CD14-positive monocyte (primary cell): ENCODE measurements around the gene SIPA1. TPM values are rescaled to one million over a fixed set of nuclear protein-coding genes. Genes with fewer than 3 reads are reported as not detected.

ENCODE experiments used
- DNase-seq, 3 donors: peaks; one replicate each; pipeline ENCODE4 v3.0.0-alpha.2; 2011 to 2022
- H2AFZ ChIP-seq: 2 replicates; pipeline ENCODE4 v1.6.0; 2012; ENCODE audit warnings: mild to moderate bottlenecking, low read depth, low read length, inconsistent platforms; ENCODE audit not compliant: insufficient read depth, poor library complexity, severe bottlenecking
- H3K27ac ChIP-seq, 2 donors: 1 replicate in 1 of 2; 2 replicates in 1 of 2; pipeline ENCODE4 v1.5.1; 2012 to 2013; ENCODE audit warnings: low read length in 2 of 2, control low read depth in 1 of 2, inconsistent platforms in 1 of 2, low read depth in 1 of 2, mild to moderate bottlenecking in 1 of 2
- H3K27me3 ChIP-seq, 2 donors: one replicate each; pipeline versions ENCODE4 v1.6.0 to v1.6.1; 2011 to 2013; ENCODE audit warnings: low read length in 2 of 2; ENCODE audit not compliant: control insufficient read depth in 2 of 2, insufficient read depth in 2 of 2
- H3K36me3 ChIP-seq, 2 donors: replicated peaks in 1 of 2; 1 replicate in 1 of 2; 2 replicates in 1 of 2; pipeline versions ENCODE4 v1.5.1 to v1.6.1; 2012 to 2013; ENCODE audit warnings: low read length in 2 of 2, control low read depth in 1 of 2, inconsistent platforms in 1 of 2, mild to moderate bottlenecking in 1 of 2; ENCODE audit not compliant: insufficient read depth in 2 of 2, control insufficient read depth in 1 of 2
- H3K4me1 ChIP-seq, 2 donors: 1 replicate in 1 of 2; 2 replicates in 1 of 2; pipeline versions ENCODE4 v1.5.1 to v1.6.1; 2012 to 2013; ENCODE audit warnings: low read length in 2 of 2, control low read depth in 1 of 2, inconsistent platforms in 1 of 2, mild to moderate bottlenecking in 1 of 2, moderate library complexity in 1 of 2; ENCODE audit not compliant: insufficient read depth in 2 of 2, control insufficient read depth in 1 of 2
- H3K4me2 ChIP-seq: replicated peaks from 2 replicates; pipeline ENCODE3; 2012; ENCODE audit warnings: low read length, moderate library complexity, mild to moderate bottlenecking; ENCODE audit not compliant: poor library complexity, severe bottlenecking; ENCODE audit errors: extremely low read depth
- H3K4me3 ChIP-seq, 3 experiments: fragments of 200-600 bp in 1 of 3; sonication (generic) in 1 of 3; replicated peaks in 1 of 3; 1 replicate in 2 of 3; 2 replicates in 1 of 3; pipeline ENCODE4 v1.5.1; 2011 to 2013; ENCODE audit warnings: low read length in 3 of 3, mild to moderate bottlenecking in 3 of 3, control low read depth in 2 of 3, low read depth in 2 of 3, inconsistent platforms in 1 of 3, moderate library complexity in 1 of 3
- H3K79me2 ChIP-seq: 2 replicates; pipeline ENCODE4 v1.6.0; 2012; ENCODE audit warnings: mild to moderate bottlenecking, control low read depth, inconsistent platforms, low read length, moderate library complexity; ENCODE audit not compliant: insufficient read depth
- H3K9ac ChIP-seq: 2 replicates; pipeline ENCODE4 v1.6.0; 2017; ENCODE audit warnings: low read length, mild to moderate bottlenecking; ENCODE audit not compliant: insufficient read depth, poor library complexity, severe bottlenecking
- H3K9me3 ChIP-seq, 2 donors: replicated peaks in 1 of 2; 1 replicate in 1 of 2; 2 replicates in 1 of 2; pipeline versions ENCODE4 v1.5.1 to v1.6.1; 2012 to 2013; ENCODE audit warnings: low read length in 2 of 2, control low read depth in 1 of 2; ENCODE audit not compliant: control insufficient read depth in 1 of 2, insufficient read depth in 1 of 2
- H4K20me1 ChIP-seq: 2 replicates; pipeline ENCODE4 v1.6.0; 2012; ENCODE audit warnings: mild to moderate bottlenecking, low read length, control low read depth, moderate library complexity; ENCODE audit not compliant: insufficient read depth
- H3K27ac Mint-ChIP-seq, 7 donors: one replicate each; pipeline ENCODE4 v1.8.0; 2020; ENCODE audit warnings: mild to moderate bottlenecking in 7 of 7, mixed read lengths in 7 of 7, moderate library complexity in 6 of 7, inconsistent platforms in 2 of 7
- H3K27me3 Mint-ChIP-seq, 3 donors: one replicate each; pipeline ENCODE4 v1.8.0; 2021 to 2022; ENCODE audit warnings: low read depth in 3 of 3, mild to moderate bottlenecking in 3 of 3, mixed read lengths in 3 of 3, moderate library complexity in 3 of 3, inconsistent platforms in 1 of 3
- H3K36me3 Mint-ChIP-seq, 2 donors: one replicate each; pipeline ENCODE4 v1.8.0; 2020; ENCODE audit warnings: mixed read lengths in 2 of 2, inconsistent platforms in 1 of 2, mild to moderate bottlenecking in 1 of 2
- H3K4me1 Mint-ChIP-seq: one replicate; pipeline ENCODE4 v1.8.0; 2020; ENCODE audit warnings: mild to moderate bottlenecking, mixed read lengths
- H3K4me3 Mint-ChIP-seq, 2 donors: one replicate each; pipeline ENCODE4 v1.8.0; 2020; ENCODE audit warnings: mild to moderate bottlenecking in 2 of 2, mixed read lengths in 2 of 2, moderate library complexity in 1 of 2
- H3K9me3 Mint-ChIP-seq, 7 donors: one replicate each; pipeline ENCODE4 v1.8.0; 2020 to 2022; ENCODE audit warnings: mixed read lengths in 7 of 7, mild to moderate bottlenecking in 6 of 7, moderate library complexity in 6 of 7, inconsistent platforms in 2 of 7
- CTCF ChIP-seq: fragments of 200-600 bp; IDR thresholded peaks from one replicate; pipeline ENCODE4 v1.8.0; 2022; ENCODE audit warnings: antibody characterized with exemption, mild to moderate bottlenecking
- WGBS: methylation state at CpG from one replicate; pipeline ENCODE4 v1.1.5; 2013; ENCODE audit warnings: missing lambda C conversion rate; ENCODE audit not compliant: insufficient coverage; 5-methylcytosine and 5-hydroxymethylcytosine counted together
- intact Hi-C, 2 donors: fragments of 100-400 bp; cut with micrococcal nuclease; formaldehyde crosslinking; loops; one replicate each; pipeline versions ENCODE4 v1.15.0 to v1.15.1; 2023
- polyA plus RNA-seq, 3 donors: library from polyadenylated mRNA; depleted of rRNA in 1 of 3; unstranded in 2 of 3; stranded (reverse) in 1 of 3; fragments of 300-500 nt in 2 of 3; fragments of >200 nt in 1 of 3; fragmentation: Illumina TruSeq in 2 of 3; gene quantifications; 1 replicate in 2 of 3; 2 replicates in 1 of 3; pipeline ENCODE4 v1.2.3, GENCODE V29; 2012 to 2021

Gene SIPA1
- polyA plus RNA-seq, 3 donors: 83.4 to 110 (median 86.5) TPM

GRCh38 chr11:65661599-65662246 lies 23.8 kb downstream of the SIPA1 start:
- peaks cover 49% of the 10 kb centered on the region for H4K20me1 ChIP-seq
- H3K9me3 ChIP-seq: no peaks in the 10 kb centered on the region
- peak overlapping the region; percentile 95 for H3K4me2 ChIP-seq
- Mint-ChIP-seq H3K36me3 (peaks cover 45 to 47% of the 10 kb centered on the region in 2 donors), H3K9me3 (no peaks in the 10 kb centered on the region), H3K27me3 (peaks cover 0 to 3% (median 0%) of the 10 kb centered on the region in 3 donors), H3K4me3 (peak overlapping the region; percentile 82 to 86), H3K27ac (peak overlapping the region; percentile 87 to 93 (median 92)), H3K4me1 (peaks cover 21% of the 10 kb centered on the region)
- WGBS: 98% methylated on average over 10 of the region's 25 CpGs
- peak in 1 of 3 donors; percentile 5 for DNase-seq
- H3K4me1 ChIP-seq: peaks cover 26 to 27% of the 10 kb centered on the region in 2 donors
- H3K27ac ChIP-seq: peak overlapping the region; percentile 60 to 99
- H3K9ac ChIP-seq: peak overlapping the region; percentile 95
- H3K79me2 ChIP-seq: peaks cover 46% of the 10 kb centered on the region
- TF ChIP-seq CTCF: no peak
- H3K36me3 ChIP-seq: peaks cover 47 to 49% of the 10 kb centered on the region in 2 donors
- no peaks in the 10 kb centered on the region for H3K27me3 ChIP-seq
- H3K4me3 ChIP-seq: peak overlapping the region; percentile 85 to 90 (median 85)
- intact Hi-C loops: loop anchor here (1.0 to 5.0 kb wide), 2 partner anchors 8 to 34 kb away; no protein-coding TSS in a partner anchor
- H2AFZ ChIP-seq: no peak overlapping the region

- H3K36me3 Mint-ChIP-seq: peaks cover 39 to 42% of the 10 kb centered on the region in 2 donors
- peak overlapping the region; percentile 87 to 93 (median 92) for H3K27ac Mint-ChIP-seq
- Histone ChIP-seq H4K20me1 (peaks cover 44% of the 10 kb centered on the region), H2AFZ (no peak overlapping the region), H3K79me2 (peaks cover 41% of the 10 kb centered on the region), H3K4me2 (peak overlapping the region; percentile 95), H3K4me1 (peaks cover 26 to 27% of the 10 kb centered on the region in 2 donors), H3K9me3 (no peaks in the 10 kb centered on the region), H3K9ac (peak overlapping the region; percentile 95), H3K27ac (peak overlapping the region; percentile 60 to 99), H3K36me3 (peaks cover 41 to 43% of the 10 kb centered on the region in 2 donors), H3K27me3 (no peaks in the 10 kb centered on the region), H3K4me3 (peak overlapping the region; percentile 85 to 90 (median 85))
- WGBS: 0% methylated on average over 22 of the region's 29 CpGs
- H3K27me3 Mint-ChIP-seq: peaks cover 0 to 2% (median 0%) of the 10 kb centered on the region in 3 donors
- TF ChIP-seq CTCF: no peak
- peak overlapping the region; percentile 82 to 86 for H3K4me3 Mint-ChIP-seq
- peak in 2 of 3 donors; percentile 28 to 76 for DNase-seq
- H3K4me1 Mint-ChIP-seq: peaks cover 21% of the 10 kb centered on the region
- no peaks in the 10 kb centered on the region for H3K9me3 Mint-ChIP-seq
- intact Hi-C loops: loop anchor here (1.0 to 5.0 kb wide), 2 partner anchors 9 to 35 kb away; no protein-coding TSS in a partner anchor
These were observed 24.4 kb downstream of the SIPA1 start for GRCh38 chr11:65662247-65662798.
